Neutrophil (primary cell): ENCODE measurements around the gene KDM3B.

Experiments
- H3K27ac ChIP-seq: fragments of 200-600 bp; sonication (generic); 2 replicates; pipeline ENCODE4 v1.5.1; 2016; ENCODE audit warnings: mild to moderate bottlenecking, moderate library complexity
- H3K27me3 ChIP-seq: fragments of 200-600 bp; sonication (generic); 2 replicates; pipeline ENCODE4 v1.6.0; 2016; ENCODE audit warnings: mild to moderate bottlenecking
- H3K36me3 ChIP-seq: fragments of 200-600 bp; sonication (generic); 2 replicates; pipeline ENCODE4 v1.5.1; 2017
- H3K4me1 ChIP-seq, 2 experiments: fragments of 200-600 bp in 1 of 2; sonication (generic) in 1 of 2; 1 replicate in 1 of 2; 2 replicates in 1 of 2; pipeline versions ENCODE4 v1.5.1 to v1.6.1; 2013 to 2016; ENCODE audit warnings: low read depth in 1 of 2, low read length in 1 of 2, mild to moderate bottlenecking in 1 of 2, moderate library complexity in 1 of 2; ENCODE audit not compliant: control insufficient read depth in 1 of 2, insufficient read depth in 1 of 2
- H3K4me3 ChIP-seq, 2 experiments: fragments of 200-600 bp in 1 of 2; sonication (generic) in 1 of 2; 1 replicate in 1 of 2; 2 replicates in 1 of 2; pipeline ENCODE4 v1.5.1; 2013 to 2016; ENCODE audit warnings: low read depth in 1 of 2, low read length in 1 of 2, mild to moderate bottlenecking in 1 of 2, moderate library complexity in 1 of 2
- H3K9me3 ChIP-seq: fragments of 200-600 bp; sonication (generic); 2 replicates; pipeline ENCODE4 v1.5.1; 2016
- CTCF ChIP-seq: fragments of 200-600 bp; sonication (generic); IDR thresholded peaks from 2 replicates; pipeline ENCODE4 v1.5.1; 2016; ENCODE audit warnings: antibody characterized with exemption

KDM3B gene

GRCh38 chr5:138454121-138454520 is 101.6 kb downstream of the KDM3B start:
- Histone ChIP-seq H3K27ac (no peak overlapping the region), H3K9me3 (no peaks in the 10 kb centered on the region), H3K36me3 (no peaks in the 10 kb centered on the region), H3K4me1 (peaks cover 4 to 5% of the 10 kb centered on the region in 2 experiments), H3K27me3 (no peaks in the 10 kb centered on the region), H3K4me3 (no peak overlapping the region)
- TF ChIP-seq CTCF = no peak

- no peaks in the 10 kb centered on the region for H3K36me3 ChIP-seq
- H3K9me3 ChIP-seq = no peaks in the 10 kb centered on the region
- peaks cover 0 to 4% of the 10 kb centered on the region in 2 experiments for H3K4me1 ChIP-seq
- no peak overlapping the region for H3K4me3 ChIP-seq
- no peaks in the 10 kb centered on the region for H3K27me3 ChIP-seq
- H3K27ac ChIP-seq = no peak overlapping the region
- TF ChIP-seq CTCF = no peak
Measured at GRCh38 chr5:138455232-138455930, 102.9 kb downstream of the KDM3B start.

GRCh38 chr5:138457531-138458275 is 105.2 kb downstream of the KDM3B start:
- no peak overlapping the region for H3K27ac ChIP-seq
- no peaks in the 10 kb centered on the region for H3K9me3 ChIP-seq
- no peak for TF ChIP-seq CTCF
- H3K27me3 ChIP-seq = no peaks in the 10 kb centered on the region
- peaks cover 0 to 4% of the 10 kb centered on the region in 2 experiments for H3K4me1 ChIP-seq
- no peaks in the 10 kb centered on the region for H3K36me3 ChIP-seq
- H3K4me3 ChIP-seq = no peak overlapping the region

- H3K4me1 ChIP-seq = peaks cover under 1 to 6% of the 10 kb centered on the region in 2 experiments
- no peaks in the 10 kb centered on the region for H3K9me3 ChIP-seq
- H3K27ac ChIP-seq = no peak overlapping the region
- no peak overlapping the region for H3K4me3 ChIP-seq
- no peaks in the 10 kb centered on the region for H3K27me3 ChIP-seq
- TF ChIP-seq CTCF = no peak
- H3K36me3 ChIP-seq = no peaks in the 10 kb centered on the region
Measured at GRCh38 chr5:138458384-138458783, 105.9 kb downstream of the KDM3B start.

- TF ChIP-seq CTCF = no peak
- no peak overlapping the region for H3K4me3 ChIP-seq
- peaks cover 5 to 11% of the 10 kb centered on the region in 2 experiments for H3K4me1 ChIP-seq
Measured at GRCh38 chr5:138458856-138459255, 106.4 kb downstream of the KDM3B start.

More at GRCh38 chr5:138458856-138459255, 106.4 kb downstream of the KDM3B start:
- H3K27me3 ChIP-seq = no peaks in the 10 kb centered on the region
- H3K36me3 ChIP-seq = no peaks in the 10 kb centered on the region
- no peak overlapping the region for H3K27ac ChIP-seq
- H3K9me3 ChIP-seq = no peaks in the 10 kb centered on the region
